Endothelial cell (in vitro differentiated cells): ENCODE measurements around the gene USP49. TPM values are rescaled to one million over a fixed set of nuclear protein-coding genes. Genes with fewer than 3 reads are reported as not detected.

ENCODE experiments used
- DNase-seq: peaks from one replicate; pipeline ENCODE4 v3.0.0; 2021; ENCODE audit warnings: low spot score
- H3K27ac Mint-ChIP-seq: one replicate; pipeline ENCODE4 v1.8.0; 2021; ENCODE audit warnings: mixed read lengths, inconsistent platforms; ENCODE audit not compliant: unreplicated experiment
- H3K27me3 Mint-ChIP-seq: one replicate; pipeline ENCODE4 v1.8.0; 2021; ENCODE audit warnings: mild to moderate bottlenecking, moderate library complexity, mixed read lengths, inconsistent platforms; ENCODE audit not compliant: unreplicated experiment
- H3K36me3 Mint-ChIP-seq: one replicate; pipeline ENCODE4 v1.8.0; 2021; ENCODE audit warnings: mild to moderate bottlenecking, low read depth, mixed read lengths, inconsistent platforms; ENCODE audit not compliant: unreplicated experiment
- H3K4me1 Mint-ChIP-seq: one replicate; pipeline ENCODE4 v1.8.0; 2021; ENCODE audit warnings: mild to moderate bottlenecking, mixed read lengths, inconsistent platforms; ENCODE audit not compliant: unreplicated experiment
- H3K4me3 Mint-ChIP-seq: one replicate; pipeline ENCODE4 v1.8.0; 2021; ENCODE audit warnings: mild to moderate bottlenecking, mixed read lengths, inconsistent platforms; ENCODE audit not compliant: unreplicated experiment
- H3K9me3 Mint-ChIP-seq: one replicate; pipeline ENCODE4 v1.8.0; 2021; ENCODE audit warnings: mixed read lengths, inconsistent platforms; ENCODE audit not compliant: unreplicated experiment
- total RNA-seq: library from RNA; stranded (reverse); fragmentation: NEBNext Ultra II Directional; extraction: Animal tissue kit (Norgen Biotek cat#: 25700); gene quantifications from one replicate; pipeline ENCODE4 v1.2.1, GENCODE V29; 2021; ENCODE audit not compliant: unreplicated experiment
- TF ChIP-seq, protein P1 (sequence below): fragments of 200-600 bp; sonication (generic); IDR thresholded peaks from one replicate; pipeline ENCODE4 v1.5.0; 2021; ENCODE audit warnings: antibody characterized with exemption; ENCODE audit not compliant: unreplicated experiment

The USP49 gene
- total RNA-seq, 1 donor from 2014 or later: 7.1 TPM

GRCh38 chr6:41750374-41750773 is 144.8 kb downstream of the USP49 start:
- no peaks in the 10 kb centered on the region for H3K9me3 Mint-ChIP-seq
- TF ChIP-seq, protein P1, sequence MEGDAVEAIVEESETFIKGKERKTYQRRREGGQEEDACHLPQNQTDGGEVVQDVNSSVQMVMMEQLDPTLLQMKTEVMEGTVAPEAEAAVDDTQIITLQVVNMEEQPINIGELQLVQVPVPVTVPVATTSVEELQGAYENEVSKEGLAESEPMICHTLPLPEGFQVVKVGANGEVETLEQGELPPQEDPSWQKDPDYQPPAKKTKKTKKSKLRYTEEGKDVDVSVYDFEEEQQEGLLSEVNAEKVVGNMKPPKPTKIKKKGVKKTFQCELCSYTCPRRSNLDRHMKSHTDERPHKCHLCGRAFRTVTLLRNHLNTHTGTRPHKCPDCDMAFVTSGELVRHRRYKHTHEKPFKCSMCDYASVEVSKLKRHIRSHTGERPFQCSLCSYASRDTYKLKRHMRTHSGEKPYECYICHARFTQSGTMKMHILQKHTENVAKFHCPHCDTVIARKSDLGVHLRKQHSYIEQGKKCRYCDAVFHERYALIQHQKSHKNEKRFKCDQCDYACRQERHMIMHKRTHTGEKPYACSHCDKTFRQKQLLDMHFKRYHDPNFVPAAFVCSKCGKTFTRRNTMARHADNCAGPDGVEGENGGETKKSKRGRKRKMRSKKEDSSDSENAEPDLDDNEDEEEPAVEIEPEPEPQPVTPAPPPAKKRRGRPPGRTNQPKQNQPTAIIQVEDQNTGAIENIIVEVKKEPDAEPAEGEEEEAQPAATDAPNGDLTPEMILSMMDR: no peak
- H3K36me3 Mint-ChIP-seq: no peaks in the 10 kb centered on the region
- no peak overlapping the region for H3K27ac Mint-ChIP-seq
- peaks cover 7% of the 10 kb centered on the region for H3K4me1 Mint-ChIP-seq
- no peak overlapping the region for H3K4me3 Mint-ChIP-seq
- peaks cover 5% of the 10 kb centered on the region for H3K27me3 Mint-ChIP-seq
- no peak for DNase-seq

- H3K9me3 Mint-ChIP-seq: no peaks in the 10 kb centered on the region
- TF ChIP-seq, protein P1: no peak
- no peak overlapping the region for H3K4me3 Mint-ChIP-seq
- peaks cover 5% of the 10 kb centered on the region for H3K27me3 Mint-ChIP-seq
- no peak overlapping the region for H3K27ac Mint-ChIP-seq
- DNase-seq: no peak
- H3K36me3 Mint-ChIP-seq: no peaks in the 10 kb centered on the region
- H3K4me1 Mint-ChIP-seq: peaks cover 7% of the 10 kb centered on the region
Measured at GRCh38 chr6:41748542-41748941, 146.6 kb downstream of the USP49 start.

DNA sequence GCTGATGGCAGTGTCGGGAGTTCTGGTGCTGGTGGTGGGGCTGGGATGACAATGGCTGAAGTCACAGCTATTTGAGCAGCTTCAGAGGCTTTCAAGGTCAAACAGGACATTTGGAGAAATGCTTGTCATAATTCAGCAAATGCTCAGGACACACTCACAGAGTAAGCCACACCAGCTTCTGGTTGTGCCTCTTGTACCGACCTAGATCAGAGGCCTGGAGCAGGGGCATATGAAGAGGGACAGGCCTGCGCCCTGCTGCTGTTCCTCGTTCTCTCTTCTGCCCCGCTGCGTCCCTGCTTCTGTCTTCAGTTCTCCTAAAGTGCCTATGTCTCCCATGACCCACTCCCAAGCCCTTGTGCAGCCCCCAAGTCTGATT is 147.1 kb downstream of the USP49 start:
- DNase-seq: no peak
- H3K4me3 Mint-ChIP-seq: no peak overlapping the region
- peaks cover 7% of the 10 kb centered on the region for H3K4me1 Mint-ChIP-seq
- H3K27ac Mint-ChIP-seq: no peak overlapping the region
- TF ChIP-seq, protein P1: no peak
- no peaks in the 10 kb centered on the region for H3K9me3 Mint-ChIP-seq
- H3K27me3 Mint-ChIP-seq: peaks cover 6% of the 10 kb centered on the region
- no peaks in the 10 kb centered on the region for H3K36me3 Mint-ChIP-seq

GRCh38 chr6:41747256-41748101 is 147.7 kb downstream of the USP49 start, which contains the start of gene PGC:
Gene PGC (minus strand): TSS chr6:41747397. CDS start chr6:41747334, 63 bp downstream.
- no peak within 1 kb of the TSS for H3K27ac Mint-ChIP-seq
- no peak for DNase-seq
- H3K36me3 Mint-ChIP-seq: no peaks in the 10 kb centered on the region
- peaks cover 6% of the 10 kb centered on the region for H3K27me3 Mint-ChIP-seq
- H3K4me3 Mint-ChIP-seq: no peak within 1 kb of the TSS
- H3K9me3 Mint-ChIP-seq: no peaks in the 10 kb centered on the region
- H3K4me1 Mint-ChIP-seq: peaks cover 7% of the 10 kb centered on the region
- TF ChIP-seq, protein P1: no peak

DNA sequence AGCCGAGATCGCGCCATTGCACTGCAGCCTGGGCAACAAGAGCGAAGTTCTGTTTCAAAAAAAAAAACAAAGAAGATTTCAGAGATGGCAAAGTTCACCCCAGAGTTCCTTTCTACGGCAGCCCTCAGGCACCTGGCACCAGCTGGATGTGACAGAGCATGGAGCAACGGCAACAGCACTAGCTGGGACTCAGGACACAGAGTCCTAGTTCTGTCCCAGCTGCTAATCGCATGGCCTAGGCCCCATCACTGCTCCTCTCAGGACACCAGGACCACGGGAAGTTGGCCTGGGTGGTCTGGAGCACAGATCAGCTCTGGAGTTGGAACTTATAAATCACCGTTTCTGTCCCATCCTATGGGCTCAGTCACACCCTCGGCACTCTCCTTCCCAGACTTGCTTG is 149.1 kb downstream of the USP49 start:
- no peak overlapping the region for H3K27ac Mint-ChIP-seq
- TF ChIP-seq, protein P1: no peak
- H3K27me3 Mint-ChIP-seq: peaks cover 10% of the 10 kb centered on the region
- no peaks in the 10 kb centered on the region for H3K36me3 Mint-ChIP-seq
- H3K4me1 Mint-ChIP-seq: peaks cover 13% of the 10 kb centered on the region
- H3K4me3 Mint-ChIP-seq: no peak overlapping the region
- DNase-seq: no peak
- no peaks in the 10 kb centered on the region for H3K9me3 Mint-ChIP-seq
